Panc1 (cell line): ENCODE results near the gene CXCR5. TPM values are rescaled to one million over a fixed set of nuclear protein-coding genes. Genes with fewer than 3 reads are reported as not detected.

Experiments
- ATAC-seq: fragments of 200-7000 bp; cut with Tn5 transposase; 2 replicates; pipeline ENCODE4 v1.9.1; 2020; ENCODE audit warnings: mild to moderate bottlenecking, moderate library complexity
- BruUV-seq: library from RNA; stranded (reverse); fragments of 400-500 nt; replicated peaks from 2 replicates; lab custom pipeline; 2021; lab: Mats Ljungman, UMichigan
- CTCF ChIA-PET: fragments of 300-600 bp; sonication (Branson Sonifier 250); formaldehyde crosslinking; loops from one replicate; lab custom pipeline; 2022; ENCODE audit warnings: antibody characterized with exemption; lab: Charles Lee
- POLR2A ChIA-PET: fragments of 300-600 bp; sonication (Branson Sonifier 250); formaldehyde crosslinking; loops from one replicate; lab custom pipeline; 2022; ENCODE audit warnings: antibody characterized with exemption; lab: Charles Lee
- DNase-seq: peaks from one replicate; pipeline ENCODE4 v3.0.0-alpha.2; 2010; ENCODE audit warnings: low read depth, low spot score
- H3K27ac ChIP-seq: 2 replicates; pipeline ENCODE4 v1.5.1; 2011; ENCODE audit warnings: mild to moderate bottlenecking, low read length, inconsistent platforms
- H3K27me3 ChIP-seq: fragments of 200-500 bp; sonication (Bioruptor generic); 2 replicates; pipeline ENCODE4 v1.6.0; 2014; ENCODE audit warnings: low read length, inconsistent platforms; ENCODE audit not compliant: control insufficient read depth, insufficient read depth
- H3K36me3 ChIP-seq: fragments of 200-500 bp; sonication (Bioruptor generic); 2 replicates; pipeline ENCODE4 v1.5.1; 2014; ENCODE audit warnings: inconsistent platforms, mild to moderate bottlenecking, low read length, moderate library complexity; ENCODE audit not compliant: control insufficient read depth, insufficient read depth
- H3K4me1 ChIP-seq: 2 replicates; pipeline ENCODE4 v1.5.1; 2011; ENCODE audit warnings: inconsistent platforms, mild to moderate bottlenecking, low read length, moderate library complexity; ENCODE audit not compliant: control insufficient read depth, insufficient read depth
- H3K4me3 ChIP-seq, 2 experiments: 2 replicates each; pipeline ENCODE4 v1.5.1; 2011 to 2012; ENCODE audit warnings: low read depth in 2 of 2, low read length in 2 of 2, mild to moderate bottlenecking in 2 of 2, inconsistent platforms in 1 of 2, moderate library complexity in 1 of 2
- H3K9me3 ChIP-seq: fragments of 200-500 bp; sonication (Bioruptor generic); 2 replicates; pipeline ENCODE4 v1.5.1; 2014; ENCODE audit warnings: low read depth, mild to moderate bottlenecking, inconsistent platforms, low read length, moderate library complexity; ENCODE audit not compliant: control insufficient read depth, insufficient read depth
- POLR2AphosphoS5 ChIP-seq: IDR thresholded peaks from 2 replicates; pipeline ENCODE4 v1.6.1; 2012; ENCODE audit warnings: mild to moderate bottlenecking, low read depth, low read length, moderate library complexity
- SIN3A ChIP-seq: IDR thresholded peaks from 2 replicates; pipeline ENCODE4 v1.6.1; 2012; ENCODE audit warnings: low read depth, mild to moderate bottlenecking, low read length, moderate library complexity, borderline replicate concordance; ENCODE audit not compliant: insufficient read depth
- TCF7L2 ChIP-seq: IDR thresholded peaks from 2 replicates; pipeline ENCODE4 v1.6.1; 2011; ENCODE audit warnings: mild to moderate bottlenecking, low read depth, low read length, inconsistent platforms
- in situ Hi-C: cut with HindIII; loops from 2 replicates; pipeline ENCODE4 v1.10.0; 2016; ENCODE audit warnings: low sequenced_read_pairs, low pct_unique_long_range_greater_than_20kb
- intact Hi-C: fragments of 100-400 bp; cut with micrococcal nuclease; formaldehyde crosslinking; loops from one replicate; pipeline ENCODE4 v1.10.0; 2022; ENCODE audit not compliant: unreplicated experiment
- total RNA-seq: library from RNA; stranded (reverse); gene quantifications from one replicate; pipeline ENCODE4 v1.2.1, GENCODE V29; 2021; ENCODE audit not compliant: unreplicated experiment
- TF ChIP-seq, protein P1 (sequence below), 2 experiments: IDR thresholded peaks; 2 replicates each; pipeline ENCODE4 v1.6.1; 2011 to 2012; ENCODE audit warnings: low read depth in 2 of 2, control low read depth in 1 of 2, low read length in 1 of 2, mild to moderate bottlenecking in 1 of 2, moderate library complexity in 1 of 2; ENCODE audit not compliant: insufficient read depth in 1 of 2
- TF ChIP-seq, protein P2 (sequence below): fragments of 450-650 bp; IDR thresholded peaks from 2 replicates; pipeline ENCODE4 v1.5.1; 2017; ENCODE audit warnings: mild to moderate bottlenecking

The CXCR5 gene
- total RNA-seq, 1 experiment from 2014 or later = not detected

DNA sequence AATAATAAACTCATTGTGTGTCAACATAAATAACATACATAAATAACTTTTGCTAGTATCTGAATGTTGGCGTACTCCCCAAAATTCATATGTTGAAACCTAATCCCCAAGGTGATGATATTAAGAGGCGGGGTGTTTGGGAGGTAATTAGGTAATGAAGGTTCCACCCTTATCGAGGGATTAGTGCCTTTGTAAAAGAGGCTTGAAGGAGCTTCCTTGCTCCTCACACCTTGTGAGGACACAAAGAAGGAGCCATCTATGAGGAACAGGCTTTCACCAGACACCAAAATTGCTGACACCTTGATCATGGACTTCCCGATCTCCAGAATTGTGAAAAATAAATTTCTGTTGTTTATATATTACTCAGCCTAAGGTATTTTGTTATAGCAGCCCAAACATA lies 33.9 kb upstream of the CXCR5 start:
- Histone ChIP-seq H3K27me3 (no peaks in the 10 kb centered on the region), H3K4me3 (no peak overlapping the region), H3K27ac (no peak overlapping the region), H3K4me1 (no peaks in the 10 kb centered on the region), H3K36me3 (no peaks in the 10 kb centered on the region), H3K9me3 (no peaks in the 10 kb centered on the region)
- in situ Hi-C loops = no loop called here
- intact Hi-C loops = no loop called here
- TF ChIP-seq, protein P1, sequence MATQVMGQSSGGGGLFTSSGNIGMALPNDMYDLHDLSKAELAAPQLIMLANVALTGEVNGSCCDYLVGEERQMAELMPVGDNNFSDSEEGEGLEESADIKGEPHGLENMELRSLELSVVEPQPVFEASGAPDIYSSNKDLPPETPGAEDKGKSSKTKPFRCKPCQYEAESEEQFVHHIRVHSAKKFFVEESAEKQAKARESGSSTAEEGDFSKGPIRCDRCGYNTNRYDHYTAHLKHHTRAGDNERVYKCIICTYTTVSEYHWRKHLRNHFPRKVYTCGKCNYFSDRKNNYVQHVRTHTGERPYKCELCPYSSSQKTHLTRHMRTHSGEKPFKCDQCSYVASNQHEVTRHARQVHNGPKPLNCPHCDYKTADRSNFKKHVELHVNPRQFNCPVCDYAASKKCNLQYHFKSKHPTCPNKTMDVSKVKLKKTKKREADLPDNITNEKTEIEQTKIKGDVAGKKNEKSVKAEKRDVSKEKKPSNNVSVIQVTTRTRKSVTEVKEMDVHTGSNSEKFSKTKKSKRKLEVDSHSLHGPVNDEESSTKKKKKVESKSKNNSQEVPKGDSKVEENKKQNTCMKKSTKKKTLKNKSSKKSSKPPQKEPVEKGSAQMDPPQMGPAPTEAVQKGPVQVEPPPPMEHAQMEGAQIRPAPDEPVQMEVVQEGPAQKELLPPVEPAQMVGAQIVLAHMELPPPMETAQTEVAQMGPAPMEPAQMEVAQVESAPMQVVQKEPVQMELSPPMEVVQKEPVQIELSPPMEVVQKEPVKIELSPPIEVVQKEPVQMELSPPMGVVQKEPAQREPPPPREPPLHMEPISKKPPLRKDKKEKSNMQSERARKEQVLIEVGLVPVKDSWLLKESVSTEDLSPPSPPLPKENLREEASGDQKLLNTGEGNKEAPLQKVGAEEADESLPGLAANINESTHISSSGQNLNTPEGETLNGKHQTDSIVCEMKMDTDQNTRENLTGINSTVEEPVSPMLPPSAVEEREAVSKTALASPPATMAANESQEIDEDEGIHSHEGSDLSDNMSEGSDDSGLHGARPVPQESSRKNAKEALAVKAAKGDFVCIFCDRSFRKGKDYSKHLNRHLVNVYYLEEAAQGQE (IDR thresholded peaks at IDR 0.05; ENCODE audit: insufficient read depth in 1 of 2, low read depth in 2 of 2, low read length in 1 of 2) = no peak
- TF ChIP-seq TCF7L2 = no peak
- TF ChIP-seq, protein P2, sequence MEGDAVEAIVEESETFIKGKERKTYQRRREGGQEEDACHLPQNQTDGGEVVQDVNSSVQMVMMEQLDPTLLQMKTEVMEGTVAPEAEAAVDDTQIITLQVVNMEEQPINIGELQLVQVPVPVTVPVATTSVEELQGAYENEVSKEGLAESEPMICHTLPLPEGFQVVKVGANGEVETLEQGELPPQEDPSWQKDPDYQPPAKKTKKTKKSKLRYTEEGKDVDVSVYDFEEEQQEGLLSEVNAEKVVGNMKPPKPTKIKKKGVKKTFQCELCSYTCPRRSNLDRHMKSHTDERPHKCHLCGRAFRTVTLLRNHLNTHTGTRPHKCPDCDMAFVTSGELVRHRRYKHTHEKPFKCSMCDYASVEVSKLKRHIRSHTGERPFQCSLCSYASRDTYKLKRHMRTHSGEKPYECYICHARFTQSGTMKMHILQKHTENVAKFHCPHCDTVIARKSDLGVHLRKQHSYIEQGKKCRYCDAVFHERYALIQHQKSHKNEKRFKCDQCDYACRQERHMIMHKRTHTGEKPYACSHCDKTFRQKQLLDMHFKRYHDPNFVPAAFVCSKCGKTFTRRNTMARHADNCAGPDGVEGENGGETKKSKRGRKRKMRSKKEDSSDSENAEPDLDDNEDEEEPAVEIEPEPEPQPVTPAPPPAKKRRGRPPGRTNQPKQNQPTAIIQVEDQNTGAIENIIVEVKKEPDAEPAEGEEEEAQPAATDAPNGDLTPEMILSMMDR = no peak
- TF ChIP-seq SIN3A = no peak
- no peak for TF ChIP-seq POLR2AphosphoS5
- ChIA-PET POLR2A (no interaction called here), CTCF (no interaction called here)
- BruUV-seq = no TSS peak
- DNase-seq = no peak
- ATAC-seq = no peak

DNA sequence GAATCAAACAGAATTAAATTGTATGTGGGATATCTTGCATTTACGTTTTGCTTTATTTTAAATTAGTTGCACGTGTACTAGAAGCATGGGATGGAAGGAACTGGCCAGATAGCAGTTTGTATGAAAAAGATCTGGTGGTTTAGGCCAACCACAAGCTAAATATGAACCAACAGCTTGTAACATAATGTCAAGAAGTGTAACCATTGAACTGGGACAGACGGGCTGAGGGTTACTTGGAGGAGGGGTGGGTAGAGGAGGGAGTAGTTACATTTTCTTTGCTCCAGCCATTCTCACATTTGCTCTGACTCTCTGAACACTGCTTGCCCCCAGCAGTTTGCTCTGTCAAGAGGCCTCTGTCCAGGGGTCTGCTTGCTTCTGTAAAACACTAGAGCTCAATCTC lies 31.7 kb upstream of the CXCR5 start:
- no TSS peak for BruUV-seq
- no peak overlapping the region for H3K27ac ChIP-seq
- H3K9me3 ChIP-seq = no peaks in the 10 kb centered on the region
- no peaks in the 10 kb centered on the region for H3K4me1 ChIP-seq
- TF ChIP-seq, protein P1 (IDR thresholded peaks at IDR 0.05; ENCODE audit: insufficient read depth in 1 of 2, low read depth in 2 of 2, low read length in 1 of 2) = no peak
- TF ChIP-seq, protein P2 = no peak
- TF ChIP-seq TCF7L2 (no peak), POLR2AphosphoS5 (no peak), SIN3A (no peak)
- no peak for DNase-seq
- CTCF ChIA-PET = no interaction called here
- H3K4me3 ChIP-seq = no peak overlapping the region
- H3K36me3 ChIP-seq = no peaks in the 10 kb centered on the region
- ATAC-seq = peak; percentile 37; the same call in 1 of the 2 replicates
- H3K27me3 ChIP-seq = no peaks in the 10 kb centered on the region
- POLR2A ChIA-PET = interaction anchor here (0.5 to 0.6 kb wide), 2 partner anchors 62 to 78 kb away, joined by 3 to 5 read pairs; no protein-coding TSS in a partner anchor
- intact Hi-C loops (no loop called here), in situ Hi-C loops (no loop called here)
